Lung (tissue), 12 donors: ENCODE measurements around the gene CCDC148. TPM values are rescaled to one million over a fixed set of nuclear protein-coding genes. Genes with fewer than 3 reads are reported as not detected.
"Not testable (repeated sequence)": the region's sequence is repeated elsewhere in the genome, so short reads cannot be mapped to it uniquely, and the experiment has no call there.

Experiments used
- ATAC-seq: fragments of 200-7000 bp; cut with Tn5 transposase; one replicate; pipeline ENCODE4 v1.9.1; 2020; ENCODE audit warnings: moderate number of reproducible peaks; ENCODE audit not compliant: insufficient read depth, low FRiP score
- DNase-seq, 3 donors: peaks; one replicate each; pipeline ENCODE4 v3.0.0-alpha.2; 2013 to 2017
- H3K27ac ChIP-seq, 2 donors: one replicate each; pipeline ENCODE4 v1.5.1; 2013; ENCODE audit warnings: mild to moderate bottlenecking in 2 of 2, moderate library complexity in 2 of 2, control low read depth in 1 of 2, inconsistent platforms in 1 of 2, low read depth in 1 of 2, low read length in 1 of 2
- H3K27me3 ChIP-seq, 3 donors: one replicate each; pipeline ENCODE4 v1.5.1; 2013; ENCODE audit warnings: low read length in 2 of 3; ENCODE audit not compliant: control insufficient read depth in 3 of 3, insufficient read depth in 3 of 3
- H3K36me3 ChIP-seq, 4 donors: one replicate each; pipeline ENCODE4 v1.5.1; 2013; ENCODE audit warnings: low read length in 4 of 4, mild to moderate bottlenecking in 1 of 4, moderate library complexity in 1 of 4; ENCODE audit not compliant: control insufficient read depth in 4 of 4, insufficient read depth in 4 of 4
- H3K4me1 ChIP-seq, 5 donors: one replicate each; pipeline ENCODE4 v1.5.1; 2013; ENCODE audit warnings: low read length in 5 of 5, mild to moderate bottlenecking in 2 of 5, moderate library complexity in 1 of 5; ENCODE audit not compliant: control insufficient read depth in 5 of 5, insufficient read depth in 5 of 5
- H3K4me3 ChIP-seq: one replicate; pipeline ENCODE4 v1.5.1; 2013; ENCODE audit warnings: mild to moderate bottlenecking, control low read depth, moderate library complexity
- H3K9ac ChIP-seq, 2 donors: one replicate each; pipeline ENCODE4 v1.5.1; 2013; ENCODE audit warnings: low read length in 2 of 2, control low read depth in 1 of 2; ENCODE audit not compliant: insufficient read depth in 1 of 2
- H3K9me3 ChIP-seq, 4 donors: one replicate each; pipeline ENCODE4 v1.5.1; 2013; ENCODE audit warnings: low read length in 3 of 4, mild to moderate bottlenecking in 1 of 4, moderate library complexity in 1 of 4; ENCODE audit not compliant: control insufficient read depth in 4 of 4, insufficient read depth in 3 of 4
- WGBS, 2 donors: extraction: QIAGEN DNeasy Blood & Tissue Kit; methylation state at CpG; one replicate each; pipeline ENCODE4 v1.1.7; 2013; 5-methylcytosine and 5-hydroxymethylcytosine counted together
- polyA plus RNA-seq, 2 donors: library from polyadenylated mRNA; stranded (reverse); fragments of 200-250 nt; gene quantifications; one replicate each; pipeline ENCODE4 v1.2.1, GENCODE V29; 2013
- total RNA-seq, 2 donors: library from RNA; depleted of rRNA in 1 of 2; stranded (reverse); fragments of >200 nt in 1 of 2; gene quantifications; one replicate each; pipeline ENCODE4 v1.2.1, GENCODE V29; 2014 to 2021
- TF ChIP-seq, protein P1 (sequence below): IDR thresholded peaks from 2 replicates; pipeline ENCODE4 v1.5.1; 2012; ENCODE audit warnings: mild to moderate bottlenecking; ENCODE audit errors: control extremely low read depth, extremely low read depth
- donor health status: control.
- donor health status: control.
- donor health status: Bipolar disorder and iron deficiency.
- donor health status: healthy.
- donor health status: DM: yes; HTN: yes; CAD: no.

The CCDC148 gene
- total and polyA plus RNA-seq, 4 donors: 0.61 to 8.6 (median 2.5) TPM

- Histone ChIP-seq H3K36me3 (no peaks in the 10 kb centered on the region), H3K9me3 (peaks cover 0 to 3% (median 0%) of the 10 kb centered on the region in 4 donors), H3K4me3 (no peak overlapping the region), H3K4me1 (no peaks in the 10 kb centered on the region), H3K27ac (no peak overlapping the region), H3K27me3 (no peaks in the 10 kb centered on the region), H3K9ac (no peak overlapping the region)
- ATAC-seq (no peak), DNase-seq (peak in 1 of 3 donors; percentile 7)
- TF ChIP-seq, protein P1, sequence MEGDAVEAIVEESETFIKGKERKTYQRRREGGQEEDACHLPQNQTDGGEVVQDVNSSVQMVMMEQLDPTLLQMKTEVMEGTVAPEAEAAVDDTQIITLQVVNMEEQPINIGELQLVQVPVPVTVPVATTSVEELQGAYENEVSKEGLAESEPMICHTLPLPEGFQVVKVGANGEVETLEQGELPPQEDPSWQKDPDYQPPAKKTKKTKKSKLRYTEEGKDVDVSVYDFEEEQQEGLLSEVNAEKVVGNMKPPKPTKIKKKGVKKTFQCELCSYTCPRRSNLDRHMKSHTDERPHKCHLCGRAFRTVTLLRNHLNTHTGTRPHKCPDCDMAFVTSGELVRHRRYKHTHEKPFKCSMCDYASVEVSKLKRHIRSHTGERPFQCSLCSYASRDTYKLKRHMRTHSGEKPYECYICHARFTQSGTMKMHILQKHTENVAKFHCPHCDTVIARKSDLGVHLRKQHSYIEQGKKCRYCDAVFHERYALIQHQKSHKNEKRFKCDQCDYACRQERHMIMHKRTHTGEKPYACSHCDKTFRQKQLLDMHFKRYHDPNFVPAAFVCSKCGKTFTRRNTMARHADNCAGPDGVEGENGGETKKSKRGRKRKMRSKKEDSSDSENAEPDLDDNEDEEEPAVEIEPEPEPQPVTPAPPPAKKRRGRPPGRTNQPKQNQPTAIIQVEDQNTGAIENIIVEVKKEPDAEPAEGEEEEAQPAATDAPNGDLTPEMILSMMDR: no peak
- 74 to 89% methylated on average over 4 of the region's 4 CpGs for WGBS, 2 donors
Measured at GRCh38 chr2:158359846-158360245, 96.7 kb downstream of the CCDC148 start.

DNA sequence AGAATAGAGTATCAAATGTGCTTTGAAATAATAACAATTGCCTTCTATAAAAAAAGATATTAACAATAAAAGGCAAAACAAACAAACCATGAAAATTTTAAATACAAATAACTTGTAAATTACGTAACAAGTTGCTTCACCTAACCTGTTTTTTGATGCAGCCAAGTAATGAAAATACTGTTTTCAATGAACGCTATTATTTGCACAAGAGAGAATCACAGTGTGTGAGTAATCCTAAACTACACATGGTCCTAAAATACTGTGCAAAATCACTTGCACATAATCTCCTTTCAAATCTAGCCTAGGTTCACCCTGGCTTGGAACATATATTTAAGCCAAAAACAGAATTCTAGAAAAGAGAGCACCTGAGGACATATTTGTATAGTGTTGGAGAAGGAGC is 98.9 kb downstream of the CCDC148 start:
- no peaks in the 10 kb centered on the region for H3K27me3 ChIP-seq
- TF ChIP-seq, protein P1: no peak
- ATAC-seq: no peak
- H3K4me1 ChIP-seq: no peaks in the 10 kb centered on the region
- no peak overlapping the region for H3K9ac ChIP-seq
- no peak for DNase-seq
- no peaks in the 10 kb centered on the region for H3K36me3 ChIP-seq
- 89 to 99% methylated on average over 2 of the region's 2 CpGs for WGBS, 2 donors
- H3K27ac ChIP-seq: no peak overlapping the region
- no peak overlapping the region for H3K4me3 ChIP-seq
- H3K9me3 ChIP-seq: no peaks in the 10 kb centered on the region

- ATAC-seq: no peak
- 78 to 90% methylated on average over 1 of the region's 1 CpG for WGBS, 2 donors
- Histone ChIP-seq H3K27ac (no peak overlapping the region), H3K4me1 (no peaks in the 10 kb centered on the region), H3K36me3 (no peaks in the 10 kb centered on the region), H3K27me3 (no peaks in the 10 kb centered on the region), H3K9me3 (no peaks in the 10 kb centered on the region), H3K9ac (no peak overlapping the region), H3K4me3 (no peak overlapping the region)
- no peak for DNase-seq
- TF ChIP-seq, protein P1: no peak
Measured at GRCh38 chr2:158357122-158357521, 99.4 kb downstream of the CCDC148 start.

GRCh38 chr2:158351466-158351816 is 105.1 kb downstream of the CCDC148 start:
- WGBS, 2 donors: 81 to 95% methylated on average over 7 to 9 of the region's 14 CpGs
- not testable (repeated sequence) for H3K9ac ChIP-seq, H3K4me1 ChIP-seq, H3K4me3 ChIP-seq, H3K27me3 ChIP-seq, H3K36me3 ChIP-seq, H3K27ac ChIP-seq, ATAC-seq, H3K9me3 ChIP-seq, DNase-seq

DNA sequence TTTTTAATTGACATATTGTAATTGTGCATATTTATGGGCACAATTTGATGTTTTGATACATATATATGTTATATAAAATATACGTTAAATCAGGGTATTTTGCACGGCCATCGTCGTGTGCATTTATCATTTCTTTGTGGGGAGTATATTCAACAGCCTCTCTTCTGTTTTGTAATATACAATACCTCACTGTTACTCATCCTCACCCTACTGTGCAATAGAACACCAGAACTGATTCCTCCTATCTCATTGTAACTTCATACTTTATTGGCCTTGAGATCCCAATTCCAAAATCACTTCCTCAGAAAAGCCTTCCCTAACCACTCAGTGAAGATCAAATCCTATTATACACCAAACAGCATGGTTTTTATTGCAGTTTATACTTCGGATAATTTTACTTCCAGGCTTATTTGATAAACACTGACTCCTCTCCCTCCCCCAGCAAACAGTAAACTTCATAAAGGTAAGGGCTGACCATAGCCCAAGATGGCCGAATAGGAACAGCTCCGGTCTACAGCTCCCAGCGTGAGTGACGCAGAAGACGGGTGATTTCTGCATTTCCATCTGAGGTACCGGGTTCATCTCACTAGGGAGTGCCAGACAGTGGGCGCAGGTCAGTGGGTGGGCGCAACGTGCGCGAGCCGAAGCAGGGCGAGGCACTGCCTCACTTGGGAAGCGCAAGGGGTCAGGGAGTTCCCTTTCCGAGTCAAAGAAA is 105.6 kb downstream of the CCDC148 start:
- H3K36me3 ChIP-seq, H3K27ac ChIP-seq, DNase-seq, ATAC-seq, H3K4me3 ChIP-seq, H3K9ac ChIP-seq, H3K4me1 ChIP-seq, H3K9me3 ChIP-seq, H3K27me3 ChIP-seq: not testable (repeated sequence)
- WGBS, 2 donors: 93% methylated on average over 20 of the region's 20 CpGs
